HG02798 (cell line): ENCODE measurements around the gene CACNA1A.
"Not testable (repeated sequence)": the region's sequence is repeated elsewhere in the genome, so short reads cannot be mapped to it uniquely, and the experiment has no call there.

Experiments
- ATAC-seq: cut with Tn5 transposase; IDR thresholded peaks from one replicate; pipeline ENCODE4 v1.9.1; 2021; ENCODE audit warnings: mild to moderate bottlenecking; ENCODE audit not compliant: unreplicated experiment, poor library complexity

CACNA1A gene

DNA sequence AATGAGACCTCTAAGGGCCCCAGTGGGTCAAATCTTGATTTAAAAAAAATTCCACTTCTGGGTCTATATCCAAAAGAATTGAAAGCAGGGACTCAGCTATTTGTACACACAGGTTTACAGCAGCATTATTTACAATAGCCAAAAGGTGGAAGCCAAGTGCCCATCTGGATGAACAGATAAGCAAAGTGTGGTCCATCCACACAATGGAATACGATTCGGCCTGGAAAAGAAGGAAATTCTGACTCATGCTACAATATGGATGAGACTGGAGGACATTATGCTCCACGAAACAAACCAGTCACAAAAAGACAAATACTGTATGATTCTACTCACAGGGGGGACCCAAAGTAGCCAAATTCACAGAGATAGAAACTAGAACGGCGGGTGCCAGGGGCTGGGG lies 76.7 kb downstream of the CACNA1A start:
- no peak for ATAC-seq

DNA sequence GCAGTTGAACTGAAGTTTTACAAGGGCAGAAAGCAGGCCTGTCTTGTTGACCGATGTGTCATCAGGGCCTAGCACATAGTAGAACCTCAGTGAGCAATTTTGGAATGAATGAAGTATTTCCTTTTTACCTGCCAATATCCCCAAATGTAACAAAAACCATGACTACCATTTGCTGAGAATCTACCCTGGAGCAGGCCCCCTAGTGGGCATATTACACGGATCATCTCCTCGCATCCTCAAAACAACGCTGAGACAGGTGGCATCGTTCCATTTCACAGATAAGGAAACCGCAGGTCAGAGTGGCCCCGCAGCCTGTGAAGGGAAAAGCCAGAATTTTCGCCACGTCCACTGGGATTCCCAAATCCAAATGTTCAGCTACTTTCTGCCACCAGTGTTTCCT lies 77.9 kb downstream of the CACNA1A start:
- ATAC-seq: no peak

DNA sequence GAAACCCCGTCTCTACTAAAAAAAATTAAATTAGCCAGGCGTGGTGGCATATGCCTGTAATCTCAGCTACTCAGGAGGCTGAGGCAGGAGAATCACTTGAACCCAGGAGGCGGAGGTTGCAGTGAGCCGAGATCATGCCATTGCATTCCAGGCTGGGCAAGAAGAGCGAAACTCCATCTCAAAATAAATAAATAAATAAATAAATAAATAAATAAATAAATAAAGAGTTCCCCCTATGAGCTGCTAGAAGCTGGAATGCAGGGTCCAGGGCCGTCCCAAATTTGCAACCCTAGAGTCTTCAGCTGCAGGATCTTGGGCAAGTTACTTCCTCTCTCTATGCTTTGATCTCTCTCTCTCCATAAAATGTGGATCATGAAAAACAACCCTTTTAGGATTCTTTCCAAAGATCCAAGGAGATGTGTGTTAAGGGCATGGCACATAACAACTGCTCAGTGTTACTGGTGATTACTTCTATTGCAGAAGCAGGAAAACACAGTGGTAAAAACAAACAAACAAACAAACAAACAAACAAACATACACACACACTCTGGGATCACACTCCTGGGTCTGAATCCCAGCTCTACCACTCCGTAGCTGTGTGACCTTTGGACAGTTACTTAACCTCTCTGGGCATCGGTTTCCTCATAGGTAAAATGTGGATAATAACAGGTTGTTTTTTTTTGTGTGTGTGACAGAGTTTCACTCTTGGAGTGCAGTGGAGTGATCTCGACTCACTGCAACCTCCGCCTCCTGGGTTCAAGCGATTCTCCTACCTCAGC lies 78.8 kb downstream of the CACNA1A start:
- ATAC-seq: no peak

DNA sequence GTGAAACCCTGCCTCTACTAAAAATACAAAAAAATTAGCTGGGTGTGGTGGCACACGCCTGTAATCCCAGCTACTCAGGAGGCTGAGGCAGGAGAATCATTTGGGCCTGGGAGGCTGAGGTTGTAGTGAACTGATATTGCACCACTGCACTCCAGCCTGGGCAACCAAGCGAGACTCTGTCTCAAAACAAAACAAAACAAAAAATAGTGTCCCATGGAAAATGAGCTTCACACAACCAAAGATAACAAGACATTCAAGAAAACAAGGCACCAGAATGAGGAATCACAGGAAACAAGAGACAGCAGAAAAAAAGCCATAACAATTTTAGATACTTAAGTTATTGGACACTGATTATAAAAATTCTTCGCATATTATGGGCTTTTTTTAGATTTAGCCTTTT lies 80.4 kb downstream of the CACNA1A start:
- ATAC-seq: not testable (repeated sequence)

DNA sequence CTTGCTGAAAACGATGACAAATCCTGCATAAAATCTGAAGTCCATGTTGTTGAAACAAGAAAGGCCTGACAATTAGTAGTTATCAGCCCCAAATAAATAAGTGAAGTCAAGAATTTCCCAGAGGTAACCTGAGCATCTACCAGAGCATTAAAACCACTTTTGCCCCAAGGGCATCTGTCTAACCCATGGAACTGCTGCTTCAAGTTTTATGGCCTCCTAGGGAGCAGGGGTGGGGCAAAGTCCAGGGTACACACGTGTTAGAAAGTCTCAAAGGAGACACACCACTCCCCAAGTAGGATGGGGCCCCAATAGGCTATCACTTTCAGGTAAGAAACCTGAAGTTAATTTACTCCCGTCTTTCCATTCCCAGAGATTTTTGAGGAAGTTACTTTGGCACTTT lies 81.1 kb downstream of the CACNA1A start:
- no peak for ATAC-seq

DNA sequence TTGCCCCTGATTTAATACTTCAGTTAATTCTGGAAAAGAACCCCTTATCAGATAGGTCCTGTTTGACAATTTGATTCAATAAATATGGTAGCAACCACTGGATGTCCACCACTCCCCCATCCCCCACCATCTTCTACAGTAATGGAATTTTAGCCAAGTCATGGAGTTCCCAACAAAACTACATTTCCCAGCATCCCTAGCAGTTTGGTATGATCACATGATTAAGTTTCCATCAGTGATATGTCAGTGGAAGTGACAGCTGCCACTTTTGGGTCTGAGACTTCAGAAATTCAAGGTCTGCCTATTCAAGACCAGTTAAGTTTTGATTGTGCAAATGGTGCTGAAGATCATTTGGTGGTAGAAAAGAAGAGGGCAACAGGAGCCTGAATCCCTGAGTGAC lies 85.5 kb downstream of the CACNA1A start:
- no peak for ATAC-seq

DNA sequence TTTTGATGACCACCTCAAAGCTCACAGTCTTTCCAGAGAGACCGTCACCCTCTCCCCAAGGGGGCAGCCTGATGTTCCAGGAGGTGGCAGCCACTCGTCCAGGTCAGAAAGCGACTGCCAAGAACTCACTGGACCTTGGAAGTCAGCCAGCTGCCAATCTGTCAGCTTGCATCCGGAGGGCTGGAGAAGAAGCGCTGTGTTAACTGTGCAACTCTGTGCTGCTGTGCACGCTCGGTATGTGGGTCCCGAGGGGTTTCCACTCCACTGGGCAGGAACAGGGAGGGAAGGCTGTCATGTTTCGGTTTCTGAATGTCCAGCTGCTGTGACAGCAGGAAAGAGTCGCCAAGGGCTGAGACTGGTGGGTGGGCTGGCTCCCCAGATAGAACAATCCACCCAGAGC lies 89.2 kb downstream of the CACNA1A start:
- ATAC-seq: no peak

DNA sequence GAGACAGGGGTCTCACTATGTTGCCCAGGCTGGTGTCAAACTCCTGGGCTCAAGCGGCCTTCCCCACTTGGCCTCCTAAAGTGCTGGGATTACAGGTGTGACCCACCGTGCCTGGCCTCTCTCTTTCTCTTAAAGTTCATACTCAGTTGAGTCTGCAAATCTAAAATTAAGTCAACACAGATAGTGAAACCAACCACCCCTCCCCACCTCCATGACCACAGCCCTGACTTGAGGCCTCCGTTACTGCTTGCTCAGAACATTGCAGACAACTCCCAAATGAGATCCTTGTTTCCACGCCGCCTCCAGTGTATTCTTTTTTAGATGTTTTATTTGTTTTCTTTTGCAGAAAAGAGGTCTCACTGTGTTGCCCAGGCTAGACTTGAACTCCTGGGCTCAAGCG lies 94.4 kb downstream of the CACNA1A start:
- no peak for ATAC-seq

DNA sequence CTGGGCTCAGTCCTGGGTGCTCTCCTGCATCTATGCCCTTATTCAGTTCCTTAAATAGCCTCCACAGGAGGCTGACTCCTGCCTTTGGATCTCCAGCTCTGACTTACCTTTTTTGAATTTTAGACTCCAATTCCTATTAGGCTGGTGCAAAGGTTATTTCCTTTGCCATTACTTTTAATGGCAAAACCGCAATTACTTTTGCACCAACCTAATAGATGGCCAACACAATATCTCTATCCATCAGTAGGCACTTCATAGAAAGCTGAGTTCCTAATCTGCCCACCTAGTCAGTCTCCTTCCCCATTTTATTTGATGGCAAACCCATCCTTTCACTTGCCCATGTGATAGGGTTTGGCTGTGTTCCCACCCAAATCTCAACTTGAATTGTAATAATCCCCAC lies 95.3 kb downstream of the CACNA1A start:
- ATAC-seq: no peak

DNA sequence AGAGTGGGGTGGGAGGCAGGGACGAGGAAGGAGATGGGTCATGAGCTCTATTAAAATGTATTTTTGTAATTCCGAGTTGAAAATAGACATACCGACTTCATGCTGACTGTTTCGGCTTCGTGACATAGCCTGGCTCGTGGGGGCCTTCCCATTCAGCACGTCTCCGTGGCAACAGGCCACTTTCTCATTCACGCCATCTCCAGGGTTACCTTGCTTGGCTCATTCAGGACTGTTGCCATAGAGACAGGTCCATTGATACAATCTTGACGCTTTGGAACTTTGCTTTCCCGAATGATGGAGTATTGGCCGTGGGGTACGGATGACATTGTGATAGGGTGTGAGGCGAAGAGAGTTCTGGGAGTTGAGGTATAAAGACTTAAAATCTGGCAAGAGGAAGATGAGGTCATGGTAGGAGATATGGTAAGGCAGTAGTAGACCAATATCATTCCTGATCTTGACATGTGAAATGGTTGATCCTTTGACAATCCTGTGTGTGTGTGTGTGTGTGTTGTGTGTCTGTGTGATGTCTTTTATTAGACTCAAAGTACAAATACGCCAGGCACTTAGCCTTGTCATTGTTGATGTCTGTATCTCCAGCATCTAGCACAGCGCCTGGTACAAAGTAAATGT lies 97.3 kb downstream of the CACNA1A start:
- ATAC-seq: no peak

DNA sequence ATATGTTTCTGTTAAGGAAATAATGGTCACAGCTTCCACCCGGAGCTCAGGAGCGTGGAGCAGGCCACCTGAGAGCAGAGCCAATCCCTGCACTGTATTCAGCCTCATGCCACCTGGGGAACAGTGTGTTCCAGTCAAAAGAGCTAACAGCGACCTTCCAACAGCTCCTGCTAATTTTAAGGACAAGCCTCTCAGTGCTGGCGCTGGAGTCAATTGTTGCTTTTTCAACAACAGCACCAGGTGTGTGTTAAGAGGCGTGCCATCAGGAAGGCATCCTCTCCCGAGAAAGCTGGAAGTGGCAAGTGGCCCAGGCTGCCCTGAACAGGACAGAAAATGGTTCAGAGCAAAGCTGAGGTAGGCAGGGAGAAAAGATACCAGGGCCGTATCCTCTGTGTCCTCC lies 102.0 kb downstream of the CACNA1A start:
- ATAC-seq: no peak

DNA sequence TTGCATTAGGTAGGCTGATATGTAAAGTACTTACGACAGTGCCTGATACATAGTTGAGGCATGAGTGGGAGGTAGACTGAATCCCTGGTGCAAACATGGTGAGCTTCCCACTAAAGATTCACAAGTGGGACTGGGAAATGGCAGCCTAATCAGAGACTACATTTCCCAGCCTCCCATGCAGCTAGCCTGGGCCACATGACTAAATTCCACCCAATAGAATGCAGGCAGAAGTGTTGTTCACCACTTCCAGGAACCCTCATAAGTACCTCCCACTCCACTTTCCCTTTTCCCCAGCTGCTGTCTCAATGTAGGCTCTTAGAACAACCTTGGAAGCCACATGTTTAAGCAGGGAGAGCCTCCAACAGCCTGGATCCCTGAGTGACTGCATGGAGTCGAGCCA lies 104.9 kb downstream of the CACNA1A start:
- ATAC-seq: no peak

DNA sequence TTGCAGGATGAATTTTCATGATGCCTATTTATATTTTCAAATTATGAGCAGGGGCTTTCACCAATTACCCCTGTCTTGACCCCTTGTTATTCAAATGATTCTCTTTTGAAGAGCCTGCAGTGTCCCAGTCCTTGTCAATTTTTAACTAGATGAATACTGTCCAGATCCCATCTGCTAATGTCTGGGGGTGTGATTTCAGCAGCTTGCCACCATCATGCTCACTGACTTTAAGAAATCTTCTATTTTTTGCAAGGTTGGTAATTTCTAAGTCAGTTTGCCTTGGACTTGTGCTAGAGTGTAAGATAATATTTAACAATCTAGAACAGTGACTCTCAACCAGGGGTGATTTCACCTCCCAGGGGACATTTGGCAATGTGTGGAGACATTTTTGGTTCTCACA lies 106.0 kb downstream of the CACNA1A start:
- no peak for ATAC-seq

DNA sequence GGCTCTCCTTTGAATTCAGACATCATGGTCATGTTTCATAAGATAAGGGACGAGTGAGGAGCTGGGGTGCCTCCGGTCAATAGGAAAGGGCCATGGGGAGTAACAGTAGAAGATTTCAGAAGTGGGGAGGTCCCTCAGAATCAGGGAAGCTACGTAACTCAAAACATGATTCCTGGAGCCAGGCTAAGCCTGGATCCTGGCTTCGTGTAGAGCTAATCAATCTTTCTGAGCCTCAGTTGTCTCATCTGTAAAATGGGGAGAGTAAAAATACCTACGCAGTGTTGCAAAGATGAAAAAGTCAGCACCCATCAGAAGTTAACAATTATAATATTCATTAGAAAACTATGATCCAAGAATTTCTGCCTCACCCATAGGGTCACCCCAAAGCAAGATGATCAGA lies 106.5 kb downstream of the CACNA1A start:
- no peak for ATAC-seq

DNA sequence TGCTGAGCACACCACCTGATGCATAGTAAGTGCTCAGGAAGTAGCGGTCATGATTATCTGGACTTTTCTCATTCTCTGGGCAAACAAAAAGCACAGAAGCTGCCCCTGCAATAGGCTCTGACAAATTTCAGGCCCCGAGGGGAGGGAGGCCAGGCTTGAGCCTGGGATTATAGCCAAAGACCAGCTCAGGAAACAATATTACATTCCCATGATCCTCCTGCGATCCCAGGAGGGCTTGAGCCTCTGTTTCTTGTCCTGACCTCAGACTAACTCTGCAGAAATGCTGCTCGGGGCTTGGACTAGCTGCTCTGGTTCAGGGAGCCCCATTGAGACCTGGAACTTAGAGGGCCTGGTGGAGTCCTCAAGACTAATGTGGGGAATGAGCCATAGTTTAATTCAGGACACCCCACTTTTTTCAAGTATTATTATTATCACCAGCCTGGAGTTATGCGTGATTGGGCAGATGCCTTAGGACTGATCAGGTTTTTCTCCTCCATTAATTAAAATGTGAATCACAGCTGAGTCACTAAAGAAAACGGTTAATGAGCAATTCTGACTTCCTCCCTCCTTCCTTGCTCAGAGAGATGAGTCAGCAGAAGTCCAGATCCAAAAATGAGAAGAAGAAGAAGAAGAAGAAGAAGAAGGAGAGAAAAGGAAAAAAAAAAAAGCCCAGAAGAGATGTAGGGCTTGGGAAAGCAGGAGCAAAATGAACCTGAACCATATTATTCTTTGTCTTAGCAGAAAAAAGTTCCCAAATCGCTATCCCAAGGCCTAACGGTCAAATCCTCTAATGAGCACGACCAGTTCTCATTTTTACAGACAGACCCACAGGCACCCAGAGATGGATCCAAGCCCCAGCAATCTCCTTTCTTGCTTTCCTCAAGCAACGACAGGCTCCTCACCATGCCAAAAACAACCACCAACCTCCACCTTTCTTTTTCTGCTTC lies 107.2 kb downstream of the CACNA1A start:
- ATAC-seq: no peak

DNA sequence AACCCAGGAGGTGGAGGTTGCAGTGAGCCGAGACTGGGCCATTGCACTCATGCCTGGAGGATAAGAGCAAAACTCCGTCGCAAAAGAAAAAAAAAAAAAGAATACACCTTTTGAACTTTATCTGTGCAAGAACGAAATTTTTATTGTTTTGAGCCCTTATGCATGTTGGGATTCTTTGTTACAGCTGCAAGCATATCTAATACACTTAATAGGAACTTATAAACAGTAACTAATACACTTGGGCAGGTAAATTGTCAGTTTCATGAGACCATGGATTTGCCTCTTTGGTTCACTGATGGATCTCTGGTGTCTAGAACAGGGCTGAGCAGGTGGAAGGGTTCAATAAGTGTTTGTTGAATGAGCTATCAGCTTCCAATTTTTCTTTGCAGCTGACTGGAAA lies 108.1 kb downstream of the CACNA1A start:
- ATAC-seq: no peak

DNA sequence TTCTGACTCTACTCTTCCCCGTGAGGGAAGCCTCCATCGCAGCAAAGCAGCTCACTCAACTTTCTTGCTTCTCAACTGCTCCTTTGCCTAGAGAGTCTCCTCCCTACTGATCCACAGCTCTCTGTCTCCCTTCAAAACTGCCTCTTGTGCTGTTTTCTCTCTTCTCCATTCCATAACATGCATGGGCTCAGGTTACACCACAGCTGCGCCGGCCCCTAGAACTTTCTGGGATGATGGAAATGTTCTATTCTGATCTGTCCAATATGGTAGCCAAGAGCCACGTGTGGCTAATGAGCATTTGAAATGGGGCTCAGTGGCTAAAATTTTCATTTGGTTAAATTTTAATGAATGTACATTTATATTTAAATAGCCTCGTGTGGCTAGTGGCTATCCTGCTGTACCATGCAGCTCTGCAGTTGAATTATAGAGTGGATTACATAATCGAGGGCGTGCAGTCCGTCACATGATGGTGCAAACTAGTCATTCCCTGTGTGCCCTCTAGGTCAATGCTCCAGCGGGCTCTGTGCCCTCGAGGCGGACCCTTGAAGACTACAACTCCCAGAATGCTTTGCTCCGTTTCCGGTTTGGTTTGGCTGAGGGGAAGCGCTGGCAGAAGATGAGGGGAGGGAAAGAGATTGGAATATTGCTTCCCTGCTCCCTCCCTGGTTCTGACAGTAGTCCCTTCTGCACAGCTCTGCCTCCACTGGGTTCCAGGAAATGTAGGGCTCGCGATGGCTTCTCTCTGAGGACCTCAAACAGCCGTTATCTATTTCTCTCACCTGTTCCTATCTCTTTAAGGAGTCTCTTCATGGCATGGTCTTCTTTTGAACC lies 109.8 kb downstream of the CACNA1A start:
- no peak for ATAC-seq

DNA sequence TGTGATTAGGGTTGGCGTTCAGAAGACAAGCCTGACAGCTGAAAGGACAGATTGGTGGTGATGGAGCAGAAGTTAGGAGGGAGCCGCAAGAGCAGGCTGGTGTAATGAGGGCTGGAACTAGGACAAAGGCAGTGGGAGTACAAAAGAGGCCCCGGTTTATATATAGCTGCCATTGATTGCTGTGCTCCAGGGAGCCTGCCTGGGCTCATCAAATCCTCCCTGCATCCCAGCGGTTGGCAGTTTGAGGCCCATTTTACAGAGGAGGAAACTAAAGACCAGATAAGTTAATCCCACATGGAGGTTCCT lies 123.7 kb downstream of the CACNA1A start:
- ATAC-seq: no peak

DNA sequence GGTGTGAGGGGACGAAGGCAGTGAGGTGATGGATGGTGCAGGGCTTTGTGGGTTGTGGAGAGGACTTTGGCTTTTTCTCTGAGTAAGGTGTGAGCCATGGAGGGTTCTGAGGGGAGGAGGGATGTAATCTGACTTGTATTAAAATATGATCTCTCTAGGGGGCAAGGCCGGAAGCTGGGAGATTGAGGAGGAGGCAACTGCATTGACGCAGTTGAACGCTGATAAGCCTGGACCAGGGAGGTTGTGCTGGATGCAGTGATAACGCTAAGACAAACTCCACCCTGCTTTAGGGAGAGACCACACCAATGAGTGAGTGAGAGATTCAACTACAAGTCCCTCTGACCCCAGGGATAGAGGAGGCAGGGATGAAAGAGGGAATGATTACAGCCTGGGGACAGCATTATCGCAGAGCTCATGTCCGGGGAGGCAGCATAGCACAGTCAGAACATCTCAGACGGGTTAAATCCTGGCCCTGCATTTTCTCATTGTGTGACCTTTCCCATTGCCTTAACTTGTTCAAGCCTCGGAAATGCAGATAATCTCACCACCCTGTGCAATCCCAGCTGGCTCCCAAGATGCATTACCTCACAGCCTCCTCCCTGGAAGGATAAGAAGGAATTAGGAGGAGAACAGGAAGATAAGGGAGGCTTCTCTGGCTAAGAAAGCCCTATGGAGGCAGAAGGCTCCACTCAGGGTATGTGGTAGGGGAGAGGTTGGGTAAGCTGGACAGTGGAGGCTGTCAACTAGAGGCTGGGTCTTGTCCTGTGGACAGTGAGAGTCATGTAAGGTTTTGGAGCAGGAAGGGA lies 124.2 kb downstream of the CACNA1A start:
- no peak for ATAC-seq

DNA sequence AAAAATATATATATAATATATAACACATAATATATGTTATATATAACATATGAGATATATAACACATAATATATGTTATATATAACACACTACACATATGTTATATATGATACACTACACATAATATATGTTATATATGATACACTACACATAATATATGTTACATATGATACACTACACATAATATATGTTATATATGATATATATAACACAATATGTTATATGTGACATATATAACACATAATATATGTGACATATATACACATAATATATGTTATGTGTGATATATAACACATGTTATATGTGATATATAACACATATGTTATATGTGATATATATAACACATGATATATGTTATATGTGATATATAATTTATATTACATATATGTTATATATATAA lies 129.7 kb downstream of the CACNA1A start:
- ATAC-seq: no peak
